Measurements from ENCODE around the gene ATG9A.

DNA sequence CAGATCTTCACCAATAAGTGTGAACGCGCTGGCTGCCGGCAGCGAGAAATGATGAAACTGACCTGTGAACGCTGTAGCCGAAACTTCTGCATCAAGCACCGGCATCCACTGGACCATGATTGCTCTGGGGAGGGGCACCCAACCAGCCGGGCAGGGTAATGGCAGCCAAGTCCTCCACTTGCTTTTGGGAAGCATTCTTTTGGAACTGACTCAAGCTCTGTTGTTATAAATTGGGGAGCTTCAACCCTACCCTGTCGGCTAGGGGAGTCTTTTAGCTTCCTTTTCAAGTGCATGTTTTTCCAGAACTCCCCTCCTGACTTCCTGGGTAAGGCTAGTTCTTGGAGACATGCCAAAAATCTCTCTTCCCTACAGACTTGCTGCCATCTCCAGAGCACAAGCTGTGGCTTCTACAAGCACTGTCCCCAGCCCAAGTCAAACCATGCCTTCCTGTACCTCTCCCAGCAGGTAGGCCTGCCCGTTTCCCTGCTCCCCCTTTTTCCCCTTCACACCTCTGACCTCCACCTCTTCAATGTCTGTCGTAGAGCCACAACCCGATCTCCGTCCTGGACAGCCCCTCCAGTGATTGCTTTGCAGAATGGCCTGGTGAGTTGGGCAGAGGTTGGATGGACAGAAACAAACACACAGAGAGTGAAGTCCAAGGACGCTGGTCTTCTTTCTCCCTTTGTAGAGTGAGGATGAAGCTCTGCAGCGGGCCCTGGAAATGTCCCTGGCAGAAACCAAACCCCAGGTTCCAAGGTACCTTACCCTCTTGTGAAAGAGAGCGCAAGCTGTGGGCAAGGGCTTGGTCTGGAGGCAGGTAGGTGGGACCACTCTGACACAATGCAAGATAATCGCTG lies 21.3 kb downstream of the ATG9A start:
- TF ChIP-seq, protein P1, sequence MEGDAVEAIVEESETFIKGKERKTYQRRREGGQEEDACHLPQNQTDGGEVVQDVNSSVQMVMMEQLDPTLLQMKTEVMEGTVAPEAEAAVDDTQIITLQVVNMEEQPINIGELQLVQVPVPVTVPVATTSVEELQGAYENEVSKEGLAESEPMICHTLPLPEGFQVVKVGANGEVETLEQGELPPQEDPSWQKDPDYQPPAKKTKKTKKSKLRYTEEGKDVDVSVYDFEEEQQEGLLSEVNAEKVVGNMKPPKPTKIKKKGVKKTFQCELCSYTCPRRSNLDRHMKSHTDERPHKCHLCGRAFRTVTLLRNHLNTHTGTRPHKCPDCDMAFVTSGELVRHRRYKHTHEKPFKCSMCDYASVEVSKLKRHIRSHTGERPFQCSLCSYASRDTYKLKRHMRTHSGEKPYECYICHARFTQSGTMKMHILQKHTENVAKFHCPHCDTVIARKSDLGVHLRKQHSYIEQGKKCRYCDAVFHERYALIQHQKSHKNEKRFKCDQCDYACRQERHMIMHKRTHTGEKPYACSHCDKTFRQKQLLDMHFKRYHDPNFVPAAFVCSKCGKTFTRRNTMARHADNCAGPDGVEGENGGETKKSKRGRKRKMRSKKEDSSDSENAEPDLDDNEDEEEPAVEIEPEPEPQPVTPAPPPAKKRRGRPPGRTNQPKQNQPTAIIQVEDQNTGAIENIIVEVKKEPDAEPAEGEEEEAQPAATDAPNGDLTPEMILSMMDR (conservative IDR thresholded peaks at IDR 0.05; ENCODE audit: low read length): no peak
- no peak for TF ChIP-seq EZH2phosphoT487 (IDR thresholded peaks at IDR 0.05; ENCODE audit: borderline replicate concordance)
